ENCODE results near the gene SLC43A3. TPM values are rescaled to one million over a fixed set of nuclear protein-coding genes. Genes with fewer than 3 reads are reported as not detected.

Gene SLC43A3
- total and polyA plus RNA-seq, 9 of the 15 experiments (the other 6 are each of a cell fraction or from before 2014, with no cell fraction given): 63.7 to 281 (median 139) TPM

GRCh38 chr11:57425565-57426438 is 1.1 kb downstream of the SLC43A3 start (continued):
- 0 out of 2 replicates have a peak, but pooled peaks have one; percentile 15 for TF ChIP-seq FOXP1 (CRISPR knock-in tag; IDR thresholded peaks at IDR 0.05)
- no peak for TF ChIP-seq BRD4 (IDR thresholded peaks at IDR 0.05)
- TF ChIP-seq ZNF146 (CRISPR knock-in tag; IDR thresholded peaks at IDR 0.05; ENCODE audit: unreplicated experiment): no peak
- TF ChIP-seq RHOXF2B (CRISPR knock-in tag; conservative IDR thresholded peaks at IDR 0.05): no peak
- no peak for TF ChIP-seq ARID2 (IDR thresholded peaks at IDR 0.05)
- TF ChIP-seq MYBL2 (IDR thresholded peaks at IDR 0.05; ENCODE audit: low read depth): no peak
- TF ChIP-seq MYBL2 (CRISPR knock-in tag; IDR thresholded peaks at IDR 0.05; ENCODE audit: borderline replicate concordance): no peak
- TF ChIP-seq HDAC6 (IDR thresholded peaks at IDR 0.05; ENCODE audit: low read depth, low read length): no peak
- TF ChIP-seq L3MBTL2 (IDR thresholded peaks at IDR 0.05): peak; percentile 58
- TF ChIP-seq PURB (CRISPR knock-in tag; IDR thresholded peaks at IDR 0.05; ENCODE audit: low read depth): no peak
- no peak for TF ChIP-seq NCOA2 (IDR thresholded peaks at IDR 0.05; ENCODE audit: partially characterized antibody in 2 of 2)
- no peak for TF ChIP-seq LCOR (CRISPR knock-in tag; IDR thresholded peaks at IDR 0.05)
- no peak for TF ChIP-seq SIX5 (IDR thresholded peaks at IDR 0.05; ENCODE audit: borderline replicate concordance in 1 of 2, insufficient read depth in 1 of 2, low read depth in 1 of 2, low read length in 2 of 2)
- no peak for TF ChIP-seq TOE1 (IDR thresholded peaks at IDR 0.05; ENCODE audit: borderline replicate concordance)
- no peak for TF ChIP-seq TOE1 (CRISPR knock-in tag; IDR thresholded peaks at IDR 0.05; ENCODE audit: borderline replicate concordance, low read depth)
- TF ChIP-seq MEF2D (tag; conservative IDR thresholded peaks at IDR 0.05; ENCODE audit: low read depth): no peak
- TF ChIP-seq ARID3A (IDR thresholded peaks at IDR 0.05; ENCODE audit: borderline replicate concordance, low read depth, low read length): no peak
- TF ChIP-seq SMARCE1 (IDR thresholded peaks at IDR 0.05): no peak
- no peak; the same call in 1 of the 2 replicates for TF ChIP-seq TFAP4 (CRISPR knock-in tag; IDR thresholded peaks at IDR 0.05; ENCODE audit: borderline replicate concordance)
- TF ChIP-seq CREB3 (tag; conservative IDR thresholded peaks at IDR 0.05; ENCODE audit: low read depth): no peak
- TF ChIP-seq ZMIZ1 (IDR thresholded peaks at IDR 0.05; ENCODE audit: low read depth in 2 of 2, low read length in 2 of 2): no peak

All from K562 (cell line).